ENCODE measurements around the gene TARBP1.
A peak's percentile ranks its signal among the peaks of the same experiment; 100 is the strongest.

TARBP1 gene

GRCh38 chr1:234490793-234491479 is 12.0 kb upstream of the TARBP1 start:
- Histone ChIP-seq H3K4me1 (ENCODE audit: control insufficient read depth, insufficient read depth, low read length) (peaks cover 5% of the 10 kb centered on the region; the same call in 1 of the 2 replicates), H3K27me3 (ENCODE audit: control insufficient read depth, insufficient read depth, low read length) (no peaks in the 10 kb centered on the region), H3K36me3 (ENCODE audit: control insufficient read depth, insufficient read depth, low read length) (no peaks in the 10 kb centered on the region), H3K27ac (ENCODE audit: low read length) (no peak overlapping the region), H3K9me3 (ENCODE audit: control insufficient read depth, insufficient read depth, low read length) (no peaks in the 10 kb centered on the region), H3K4me3 (ENCODE audit: low read length) (no peak overlapping the region)
- WGBS (ENCODE audit: insufficient coverage, insufficient read length) = no CpG with 5 or more reads among the region's 4 CpGs
- no peak for DNase-seq (ENCODE audit: low read depth, low spot score)

GRCh38 chr1:234489698-234490077 is 10.7 kb upstream of the TARBP1 start:
- H3K27ac ChIP-seq (ENCODE audit: low read length) = no peak overlapping the region
- WGBS (ENCODE audit: insufficient coverage, insufficient read length) = no CpG with 5 or more reads among the region's 2 CpGs
- no peak for DNase-seq (ENCODE audit: low read depth, low spot score)
- H3K36me3 ChIP-seq (ENCODE audit: control insufficient read depth, insufficient read depth, low read length) = no peaks in the 10 kb centered on the region
- no peak overlapping the region for H3K4me3 ChIP-seq (ENCODE audit: low read length)
- 0 out of 2 replicates have a peak, but pooled peaks cover 2% of the 10 kb centered on the region for H3K4me1 ChIP-seq (ENCODE audit: control insufficient read depth, insufficient read depth, low read length)
- no peaks in the 10 kb centered on the region for H3K27me3 ChIP-seq (ENCODE audit: control insufficient read depth, insufficient read depth, low read length)
- no peaks in the 10 kb centered on the region for H3K9me3 ChIP-seq (ENCODE audit: control insufficient read depth, insufficient read depth, low read length)

GRCh38 chr1:234489007-234489697 is 10.2 kb upstream of the TARBP1 start:
- Histone ChIP-seq H3K27me3 (ENCODE audit: control insufficient read depth, insufficient read depth, low read length) (no peaks in the 10 kb centered on the region), H3K27ac (ENCODE audit: low read length) (no peak overlapping the region), H3K4me3 (ENCODE audit: low read length) (no peak overlapping the region), H3K36me3 (ENCODE audit: control insufficient read depth, insufficient read depth, low read length) (no peaks in the 10 kb centered on the region), H3K9me3 (ENCODE audit: control insufficient read depth, insufficient read depth, low read length) (no peaks in the 10 kb centered on the region), H3K4me1 (ENCODE audit: control insufficient read depth, insufficient read depth, low read length) (0 out of 2 replicates have a peak, but pooled peaks cover 2% of the 10 kb centered on the region)
- WGBS (ENCODE audit: insufficient coverage, insufficient read length) = no CpG with 5 or more reads among the region's 11 CpGs
- no peak for DNase-seq (ENCODE audit: low read depth, low spot score)

- Histone ChIP-seq H3K4me1 (ENCODE audit: control insufficient read depth, insufficient read depth, low read length) (0 out of 2 replicates have a peak, but pooled peaks cover 2% of the 10 kb centered on the region), H3K4me3 (ENCODE audit: low read length) (no peak overlapping the region), H3K27me3 (ENCODE audit: control insufficient read depth, insufficient read depth, low read length) (no peaks in the 10 kb centered on the region), H3K27ac (ENCODE audit: low read length) (no peak overlapping the region), H3K9me3 (ENCODE audit: control insufficient read depth, insufficient read depth, low read length) (no peaks in the 10 kb centered on the region), H3K36me3 (ENCODE audit: control insufficient read depth, insufficient read depth, low read length) (no peaks in the 10 kb centered on the region)
- no CpG with 5 or more reads among the region's 9 CpGs for WGBS (ENCODE audit: insufficient coverage, insufficient read length)
- DNase-seq (ENCODE audit: low read depth, low spot score) = no peak
These were observed 9.4 kb upstream of the TARBP1 start for GRCh38 chr1:234488054-234489006.

GRCh38 chr1:234486858-234487840 is 8.2 kb upstream of the TARBP1 start:
- peaks cover 4% of the 10 kb centered on the region; the same call in 1 of the 2 replicates for H3K27me3 ChIP-seq (ENCODE audit: control insufficient read depth, insufficient read depth, low read length)
- H3K4me1 ChIP-seq (ENCODE audit: control insufficient read depth, insufficient read depth, low read length) = 0 out of 2 replicates have a peak, but pooled peaks cover 2% of the 10 kb centered on the region
- no peak overlapping the region for H3K4me3 ChIP-seq (ENCODE audit: low read length)
- no peaks in the 10 kb centered on the region for H3K9me3 ChIP-seq (ENCODE audit: control insufficient read depth, insufficient read depth, low read length)
- H3K27ac ChIP-seq (ENCODE audit: low read length) = no peak overlapping the region
- no peaks in the 10 kb centered on the region for H3K36me3 ChIP-seq (ENCODE audit: control insufficient read depth, insufficient read depth, low read length)
- WGBS (ENCODE audit: insufficient coverage, insufficient read length) = no CpG with 5 or more reads among the region's 12 CpGs
- DNase-seq (ENCODE audit: low read depth, low spot score) = no peak

GRCh38 chr1:234484991-234485739 is 6.2 kb upstream of the TARBP1 start:
- no peaks in the 10 kb centered on the region for H3K4me1 ChIP-seq (ENCODE audit: control insufficient read depth, insufficient read depth, low read length)
- H3K27ac ChIP-seq (ENCODE audit: low read length) = no peak overlapping the region
- H3K9me3 ChIP-seq (ENCODE audit: control insufficient read depth, insufficient read depth, low read length) = no peaks in the 10 kb centered on the region
- no peaks in the 10 kb centered on the region for H3K36me3 ChIP-seq (ENCODE audit: control insufficient read depth, insufficient read depth, low read length)
- H3K27me3 ChIP-seq (ENCODE audit: control insufficient read depth, insufficient read depth, low read length) = peaks cover 4% of the 10 kb centered on the region; the same call in 1 of the 2 replicates
- H3K4me3 ChIP-seq (ENCODE audit: low read length) = no peak overlapping the region
- no CpG with 5 or more reads among the region's 17 CpGs for WGBS (ENCODE audit: insufficient coverage, insufficient read length)
- peak; percentile 48 for DNase-seq (ENCODE audit: low read depth, low spot score)

GRCh38 chr1:234484218-234484617 is 5.2 kb upstream of the TARBP1 start:
- DNase-seq (ENCODE audit: low read depth, low spot score) = no peak
- WGBS (ENCODE audit: insufficient coverage, insufficient read length) = no CpG with 5 or more reads among the region's 3 CpGs
- peaks cover 4% of the 10 kb centered on the region; the same call in 1 of the 2 replicates for H3K27me3 ChIP-seq (ENCODE audit: control insufficient read depth, insufficient read depth, low read length)

GRCh38 chr1:234481771-234482170 is 2.8 kb upstream of the TARBP1 start:
- Histone ChIP-seq H3K36me3 (ENCODE audit: control insufficient read depth, insufficient read depth, low read length) (no peaks in the 10 kb centered on the region; the same call in 1 of the 2 replicates), H3K27me3 (ENCODE audit: control insufficient read depth, insufficient read depth, low read length) (peaks cover 4% of the 10 kb centered on the region; the same call in 1 of the 2 replicates), H3K9me3 (ENCODE audit: control insufficient read depth, insufficient read depth, low read length) (no peaks in the 10 kb centered on the region), H3K4me1 (ENCODE audit: control insufficient read depth, insufficient read depth, low read length) (no peaks in the 10 kb centered on the region), H3K4me3 (ENCODE audit: low read length) (no peak overlapping the region), H3K27ac (ENCODE audit: low read length) (no peak overlapping the region)
- WGBS (ENCODE audit: insufficient coverage, insufficient read length) = no CpG with 5 or more reads among the region's 5 CpGs
- DNase-seq (ENCODE audit: low read depth, low spot score) = no peak

More at GRCh38 chr1:234484218-234484617, 5.2 kb upstream of the TARBP1 start:
- H3K4me3 ChIP-seq (ENCODE audit: low read length) = no peak overlapping the region
- H3K4me1 ChIP-seq (ENCODE audit: control insufficient read depth, insufficient read depth, low read length) = no peaks in the 10 kb centered on the region
- H3K36me3 ChIP-seq (ENCODE audit: control insufficient read depth, insufficient read depth, low read length) = no peaks in the 10 kb centered on the region
- H3K9me3 ChIP-seq (ENCODE audit: control insufficient read depth, insufficient read depth, low read length) = no peaks in the 10 kb centered on the region
- H3K27ac ChIP-seq (ENCODE audit: low read length) = no peak overlapping the region

GRCh38 chr1:234479866-234480265 is 887 bp upstream of the TARBP1 start:
- H3K27me3 ChIP-seq (ENCODE audit: control insufficient read depth, insufficient read depth, low read length) = peaks cover 4% of the 10 kb centered on the region; the same call in 1 of the 2 replicates
- no peaks in the 10 kb centered on the region; the same call in 1 of the 2 replicates for H3K36me3 ChIP-seq (ENCODE audit: control insufficient read depth, insufficient read depth, low read length)
- H3K4me3 ChIP-seq (ENCODE audit: low read length) = no peak overlapping the region
- no CpG with 5 or more reads among the region's 2 CpGs for WGBS (ENCODE audit: insufficient coverage, insufficient read length)
- no peak overlapping the region for H3K27ac ChIP-seq (ENCODE audit: low read length)
- no peak for DNase-seq (ENCODE audit: low read depth, low spot score)
- H3K9me3 ChIP-seq (ENCODE audit: control insufficient read depth, insufficient read depth, low read length) = no peaks in the 10 kb centered on the region
- peaks cover 2% of the 10 kb centered on the region for H3K4me1 ChIP-seq (ENCODE audit: control insufficient read depth, insufficient read depth, low read length)

Measured in iPS DF 6.9 (cell line).